ENCODE measurements around the gene RAD51D. TPM values are rescaled to one million over a fixed set of nuclear protein-coding genes. Genes with fewer than 3 reads are reported as not detected.
"Not testable (repeated sequence)": the region's sequence is repeated elsewhere in the genome, so short reads cannot be mapped to it uniquely, and the experiment has no call there.

The RAD51D gene
- polyA plus RNA-seq, 5 donors: 13.6 to 17.0 (median 16.6) TPM

- no peak for DNase-seq
These were observed 23.9 kb downstream of the RAD51D start for GRCh38 chr17:35095741-35096140.

GRCh38 chr17:35094902-35095301 is 24.8 kb downstream of the RAD51D start:
- DNase-seq: no peak

- DNase-seq: not testable (repeated sequence)
These were observed 29.0 kb downstream of the RAD51D start for GRCh38 chr17:35090707-35091106.

- DNase-seq: peak in 1 of 2 donors; percentile 2
These were observed 29.9 kb downstream of the RAD51D start for GRCh38 chr17:35089586-35090296.

GRCh38 chr17:35088881-35089585 is 30.6 kb downstream of the RAD51D start:
- DNase-seq: peak; percentile 82 to 85

- DNase-seq: peak; percentile 47 to 52
These were observed 31.2 kb downstream of the RAD51D start for GRCh38 chr17:35088356-35088880.

GRCh38 chr17:35087731-35088355 is 31.8 kb downstream of the RAD51D start:
- peak; percentile 15 to 27 for DNase-seq

- no peak for DNase-seq
These were observed 32.6 kb downstream of the RAD51D start for GRCh38 chr17:35086931-35087573.

- no peak for DNase-seq
These were observed 33.5 kb downstream of the RAD51D start for GRCh38 chr17:35086164-35086563.

GRCh38 chr17:35084987-35085386 is 34.7 kb downstream of the RAD51D start:
- DNase-seq: no peak

GRCh38 chr17:35083071-35083470 is 36.6 kb downstream of the RAD51D start:
- DNase-seq: no peak

- no peak for DNase-seq
These were observed 37.5 kb downstream of the RAD51D start for GRCh38 chr17:35082073-35082657.

- DNase-seq: no peak
These were observed 38.0 kb downstream of the RAD51D start for GRCh38 chr17:35081638-35082037.

- no peak for DNase-seq
These were observed 39.1 kb downstream of the RAD51D start for GRCh38 chr17:35080536-35080935.

- no peak for DNase-seq
These were observed 39.9 kb downstream of the RAD51D start for GRCh38 chr17:35079547-35080423.

- DNase-seq: no peak
These were observed 42.8 kb downstream of the RAD51D start for GRCh38 chr17:35076874-35077273.

- DNase-seq: no peak
These were observed 44.7 kb downstream of the RAD51D start for GRCh38 chr17:35074711-35075707.

- DNase-seq: no peak
These were observed 45.6 kb downstream of the RAD51D start for GRCh38 chr17:35073991-35074627.
